H1 (cell line): ENCODE measurements around the gene LDAH. TPM values are rescaled to one million over a fixed set of nuclear protein-coding genes. Genes with fewer than 3 reads are reported as not detected.

ENCODE experiments used
- CTCF ChIA-PET: fragments of 300-600 bp; sonication (Branson Sonifier 250); formaldehyde crosslinking; loops from one replicate; lab custom pipeline; 2021; ENCODE audit not compliant: partially characterized antibody; lab: Charles Lee
- POLR2A ChIA-PET: fragments of 300-600 bp; sonication (Branson Sonifier 250); formaldehyde crosslinking; loops from one replicate; lab custom pipeline; 2021; ENCODE audit warnings: inconsistent platforms; ENCODE audit not compliant: partially characterized antibody; lab: Charles Lee
- DNase-seq, 2 experiments: peaks; one replicate each; pipeline versions ENCODE4 v3.0.0 to v3.0.0-alpha.2; 2010 to 2022; ENCODE audit warnings: low spot score in 2 of 2, low read depth in 1 of 2, mixed read lengths in 1 of 2
- FAIRE-seq: peaks from 2 replicates; lab custom pipeline; 2011; peaks lifted over from hg19 to GRCh38; lab: Jason Lieb, UNC
- H2AFZ ChIP-seq: 2 replicates; pipeline ENCODE4 v1.8.1; 2012; ENCODE audit warnings: low read length, inconsistent platforms
- H2AK5ac ChIP-seq: 2 replicates; pipeline ENCODE4 v1.6.1; 2013; ENCODE audit warnings: low read depth, low read length
- H2BK120ac ChIP-seq: replicated peaks from 2 replicates; pipeline ENCODE3; 2013; ENCODE audit warnings: low read depth, low read length, inconsistent platforms
- H2BK12ac ChIP-seq: 2 replicates; pipeline ENCODE4 v1.6.1; 2013; ENCODE audit warnings: low read depth, low read length
- H2BK15ac ChIP-seq: 2 replicates; pipeline ENCODE4 v1.6.1; 2013; ENCODE audit warnings: low read length
- H2BK20ac ChIP-seq: 2 replicates; pipeline ENCODE4 v1.6.1; 2013; ENCODE audit warnings: low read length
- H2BK5ac ChIP-seq: 2 replicates; pipeline ENCODE4 v1.6.1; 2013; ENCODE audit warnings: low read depth, low read length
- H3K14ac ChIP-seq: 2 replicates; pipeline ENCODE4 v1.6.1; 2013; ENCODE audit warnings: inconsistent platforms; ENCODE audit not compliant: insufficient read length
- H3K18ac ChIP-seq: 2 replicates; pipeline ENCODE4 v1.6.1; 2013; ENCODE audit warnings: low read length; ENCODE audit errors: extremely low read depth
- H3K23ac ChIP-seq: 2 replicates; pipeline ENCODE4 v1.6.1; 2013; ENCODE audit warnings: inconsistent platforms; ENCODE audit not compliant: insufficient read length
- H3K23me2 ChIP-seq: 2 replicates; pipeline ENCODE4 v1.6.1; 2013; ENCODE audit warnings: low read depth, low read length
- H3K27ac ChIP-seq: 2 replicates; pipeline ENCODE4 v1.6.1; 2011; ENCODE audit warnings: low read depth, low read length, inconsistent platforms
- H3K27me3 ChIP-seq, 4 experiments: replicated peaks in 1 of 4; 1 replicate in 1 of 4; 2 replicates in 3 of 4; pipeline versions ENCODE4 v1.6.1 to v1.8.1; 2011 to 2013; ENCODE audit warnings: low read length in 3 of 4, mild to moderate bottlenecking in 3 of 4, inconsistent platforms in 2 of 4, mixed read lengths in 2 of 4, moderate library complexity in 1 of 4; ENCODE audit not compliant: control insufficient read depth in 3 of 4, insufficient read depth in 3 of 4; ENCODE audit errors: extremely low read depth in 1 of 4
- H3K36me3 ChIP-seq, 4 experiments: 2 replicates each; pipeline versions ENCODE4 v1.6.1 to v1.8.1; 2011 to 2013; ENCODE audit warnings: mild to moderate bottlenecking in 4 of 4, low read length in 3 of 4, moderate library complexity in 2 of 4, control low read depth in 1 of 4, inconsistent platforms in 1 of 4; ENCODE audit not compliant: insufficient read depth in 4 of 4, control insufficient read depth in 2 of 4
- H3K4ac ChIP-seq: replicated peaks from 2 replicates; pipeline ENCODE3; 2013; ENCODE audit warnings: low read length, low read depth, mixed read lengths, inconsistent platforms; ENCODE audit not compliant: insufficient read length
- H3K4me1 ChIP-seq, 4 experiments: replicated peaks in 1 of 4; 1 replicate in 1 of 4; 2 replicates in 3 of 4; pipeline versions ENCODE4 v1.6.1 to v1.8.1; 2011 to 2013; ENCODE audit warnings: low read length in 3 of 4, inconsistent platforms in 2 of 4, mixed read lengths in 1 of 4; ENCODE audit not compliant: insufficient read depth in 4 of 4, control insufficient read depth in 3 of 4
- H3K4me2 ChIP-seq, 2 experiments: 2 replicates each; pipeline versions ENCODE4 v1.6.1 to v1.8.1; 2011 to 2013; ENCODE audit warnings: low read depth in 2 of 2, low read length in 2 of 2, control low read depth in 1 of 2, inconsistent platforms in 1 of 2, mild to moderate bottlenecking in 1 of 2; ENCODE audit not compliant: insufficient read depth in 1 of 2
- H3K4me3 ChIP-seq, 4 experiments: fragments of 200-600, 300-600 bp in 1 of 4; sonication (generic), shearing (Covaris generic), sonication (Bioruptor Twin) in 1 of 4; 2 replicates each; pipeline versions ENCODE4 v1.5.1 to v1.8.1; 2011 to 2016; ENCODE audit warnings: low read length in 4 of 4, low read depth in 3 of 4, control low read depth in 2 of 4, inconsistent platforms in 2 of 4, mild to moderate bottlenecking in 2 of 4, mixed read lengths in 1 of 4, moderate library complexity in 1 of 4; ENCODE audit not compliant: insufficient read depth in 2 of 4; ENCODE audit errors: extremely low read depth in 1 of 4
- H3K56ac ChIP-seq: replicated peaks from 2 replicates; pipeline ENCODE3; 2013; ENCODE audit warnings: low read depth, mild to moderate bottlenecking, mixed read lengths, low read length, inconsistent platforms; ENCODE audit not compliant: insufficient read length
- H3K79me1 ChIP-seq: 2 replicates; pipeline ENCODE4 v1.6.1; 2013; ENCODE audit warnings: low read depth, low read length, control low read depth
- H3K79me2 ChIP-seq, 2 experiments: 2 replicates each; pipeline versions ENCODE4 v1.6.1 to v1.8.1; 2012 to 2013; ENCODE audit warnings: low read length in 2 of 2, mild to moderate bottlenecking in 2 of 2, inconsistent platforms in 1 of 2; ENCODE audit not compliant: insufficient read depth in 2 of 2, control insufficient read depth in 1 of 2
- H3K9ac ChIP-seq, 4 experiments: replicated peaks in 1 of 4; 1 replicate in 1 of 4; 2 replicates in 3 of 4; pipeline versions ENCODE4 v1.6.1 to v1.8.1; 2011 to 2013; ENCODE audit warnings: low read depth in 3 of 4, low read length in 3 of 4, control low read depth in 2 of 4, mild to moderate bottlenecking in 2 of 4, moderate library complexity in 2 of 4, inconsistent platforms in 1 of 4; ENCODE audit errors: extremely low read depth in 1 of 4
- H3K9me3 ChIP-seq, 2 experiments: 2 replicates each; pipeline versions ENCODE4 v1.6.1 to v1.8.1; 2012 to 2013; ENCODE audit warnings: mild to moderate bottlenecking in 2 of 2, moderate library complexity in 2 of 2, control low read depth in 1 of 2, inconsistent platforms in 1 of 2, low read depth in 1 of 2, low read length in 1 of 2, mixed read lengths in 1 of 2; ENCODE audit not compliant: insufficient read depth in 2 of 2
- H4K20me1 ChIP-seq, 2 experiments: replicated peaks in 1 of 2; 2 replicates each; pipeline versions ENCODE3 to v1.8.1; 2011 to 2013; ENCODE audit warnings: inconsistent platforms in 2 of 2, low read length in 2 of 2, mild to moderate bottlenecking in 1 of 2; ENCODE audit not compliant: insufficient read depth in 2 of 2, control insufficient read depth in 1 of 2
- H4K5ac ChIP-seq: 2 replicates; pipeline ENCODE4 v1.6.1; 2013; ENCODE audit warnings: low read length, low read depth, mixed read lengths, inconsistent platforms; ENCODE audit not compliant: insufficient read length
- H4K8ac ChIP-seq: 2 replicates; pipeline ENCODE4 v1.8.0; 2013; ENCODE audit warnings: mild to moderate bottlenecking, moderate library complexity, low read length, inconsistent platforms; ENCODE audit not compliant: insufficient read depth; ENCODE audit errors: extremely low read depth
- H4K91ac ChIP-seq: replicated peaks from 2 replicates; pipeline ENCODE3; 2013; ENCODE audit warnings: low read length, mixed read lengths, inconsistent platforms; ENCODE audit not compliant: insufficient read length
- CTCF ChIP-seq, 3 experiments: IDR thresholded peaks; 1 replicate in 2 of 3; 2 replicates in 1 of 3; pipeline versions ENCODE4 v1.5.1 to v1.6.1; 2011; ENCODE audit warnings: low read length in 3 of 3, mild to moderate bottlenecking in 3 of 3, inconsistent platforms in 2 of 3, low read depth in 1 of 3, moderate library complexity in 1 of 3; ENCODE audit not compliant: insufficient read depth in 1 of 3; ENCODE audit errors: control extremely low read depth in 1 of 3
- JUN ChIP-seq: IDR thresholded peaks from 2 replicates; pipeline ENCODE4 v1.6.1; 2011; ENCODE audit warnings: low read depth, mild to moderate bottlenecking, improper control_type of control experiment, low read length
- JUND ChIP-seq: IDR thresholded peaks from 2 replicates; pipeline ENCODE4 v1.6.1; 2011; ENCODE audit warnings: mild to moderate bottlenecking, improper control_type of control experiment, low read length
- MAFK ChIP-seq: IDR thresholded peaks from 2 replicates; pipeline ENCODE4 v1.6.1; 2012; ENCODE audit warnings: low read depth, mild to moderate bottlenecking, improper control_type of control experiment, low read length
- NRF1 ChIP-seq: IDR thresholded peaks from 2 replicates; pipeline ENCODE4 v1.6.1; 2011; ENCODE audit warnings: mild to moderate bottlenecking, low read depth, low read length, improper control_type of control experiment
- RAD21 ChIP-seq, 2 experiments: IDR thresholded peaks in 1 of 2; conservative IDR thresholded peaks in 1 of 2; 2 replicates each; pipeline ENCODE4 v1.6.1; 2011; ENCODE audit warnings: low read depth in 2 of 2, low read length in 2 of 2, improper control_type of control experiment in 1 of 2, inconsistent platforms in 1 of 2, mild to moderate bottlenecking in 1 of 2, moderate library complexity in 1 of 2
- RFX5 ChIP-seq: IDR thresholded peaks from 2 replicates; pipeline ENCODE4 v1.6.1; 2011; ENCODE audit warnings: low read depth, low read length, improper control_type of control experiment, borderline replicate concordance
- YY1 ChIP-seq: IDR thresholded peaks from 2 replicates; pipeline ENCODE4 v1.6.1; 2011; ENCODE audit warnings: low read depth, mild to moderate bottlenecking, low read length
- WGBS, 2 experiments: shearing (Covaris generic) in 1 of 2; methylation state at CpG; one replicate each; pipeline versions ENCODE4 v1.1.6 to v1.1.7; 2013 to 2015; ENCODE audit warnings: low lambda C conversion rate in 2 of 2, mixed read lengths in 2 of 2, inconsistent platforms in 1 of 2, low coverage in 1 of 2, missing lambda C conversion rate in 1 of 2; ENCODE audit not compliant: insufficient replicate concordance in 2 of 2, insufficient coverage in 1 of 2, insufficient read length in 1 of 2; ENCODE audit errors: extremely low coverage in 1 of 2, missing lambda C conversion rate in 1 of 2; 5-methylcytosine and 5-hydroxymethylcytosine counted together
- polyA plus RNA-seq, 7 experiments: library from polyadenylated mRNA; depleted of rRNA in 3 of 7; stranded (reverse) in 5 of 7; unstranded in 2 of 7; fragments of >200 nt in 5 of 7; fragments of 200-250 nt in 2 of 7; gene quantifications; 1 replicate in 5 of 7; 2 replicates in 1 of 7; 4 replicates in 1 of 7; pipeline versions ENCODE4 v1.2.1 to v1.2.3, GENCODE V29; 2011 to 2013; ENCODE audit warnings: missing spikeins in 2 of 7, mixed read lengths in 2 of 7
- total RNA-seq: library from RNA; stranded (reverse); fragmentation: NEBNext Ultra II Directional; extraction: Animal tissue kit (Norgen Biotek cat#: 25700); gene quantifications from 2 replicates; pipeline ENCODE4 v1.2.1, GENCODE V29; 2021

The LDAH gene
- total and polyA plus RNA-seq, 2 of the 8 experiments (the other 6 are each of a cell fraction or from before 2014, with no cell fraction given) = 10.9 to 26.3 TPM

DNA sequence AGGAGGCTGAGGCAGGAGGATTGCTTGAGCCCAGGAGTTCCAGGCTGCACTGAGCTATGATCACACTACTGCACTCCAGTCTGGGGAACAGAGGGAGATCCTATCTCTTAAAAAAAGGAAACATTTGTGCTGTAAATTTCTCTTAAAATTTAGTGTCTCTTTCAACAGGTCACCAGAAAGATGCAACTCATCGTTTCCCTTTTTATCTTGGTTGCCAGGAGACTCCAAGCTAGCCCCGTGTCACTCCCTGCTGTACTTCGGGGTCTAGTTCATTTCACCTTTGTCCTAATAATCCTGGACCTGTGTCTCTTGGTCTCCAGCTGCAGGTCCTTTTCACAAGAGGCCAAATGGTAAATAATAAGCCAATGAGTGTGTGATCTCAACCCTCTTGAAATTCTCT lies 179.1 kb downstream of the LDAH start:
- WGBS, 2 experiments = 94% methylated on average over 3 of the region's 3 CpGs; no CpG with 5 or more reads in 1 of the 2 experiments
- Histone ChIP-seq H2AK5ac (no peak overlapping the region), H3K79me2 (no peaks in the 10 kb centered on the region), H3K9ac (no peak overlapping the region), H3K18ac (no peak overlapping the region), H2BK20ac (no peak overlapping the region), H2BK5ac (no peak overlapping the region), H3K9me3 (no peaks in the 10 kb centered on the region), H2BK120ac (no peak overlapping the region), H2BK15ac (no peak overlapping the region), H3K4ac (no peak overlapping the region), H3K4me2 (no peak overlapping the region), H3K4me1 (peaks cover 0 to 3% (median 0%) of the 10 kb centered on the region in 4 experiments; a peak in 3 of 7 replicates), H3K36me3 (no peaks in the 10 kb centered on the region), H3K23me2 (no peaks in the 10 kb centered on the region), H4K5ac (no peak overlapping the region), H3K27me3 (no peaks in the 10 kb centered on the region), H2BK12ac (no peak overlapping the region), H4K8ac (no peak overlapping the region), H3K23ac (no peak overlapping the region), H4K91ac (no peak overlapping the region), H3K56ac (no peak overlapping the region), H3K4me3 (no peak overlapping the region), H4K20me1 (peaks cover 0 to 3% of the 10 kb centered on the region in 2 experiments), H3K79me1 (no peaks in the 10 kb centered on the region; the same call in 1 of the 2 replicates), H3K14ac (no peak overlapping the region), H2AFZ (no peak overlapping the region), H3K27ac (no peak overlapping the region)
- no peak for TF ChIP-seq MAFK
- no peak for TF ChIP-seq JUN
- TF ChIP-seq RAD21 (IDR thresholded peaks at IDR 0.05 in 1 of 2, conservative IDR thresholded peaks at IDR 0.05 in 1 of 2; ENCODE audit: low read depth in 2 of 2, low read length in 2 of 2) = no peak
- no peak for TF ChIP-seq YY1
- TF ChIP-seq JUND = no peak
- no peak for TF ChIP-seq NRF1
- no peak for TF ChIP-seq CTCF (IDR thresholded peaks at IDR 0.05; ENCODE audit: control extremely low read depth in 1 of 3, insufficient read depth in 1 of 3, low read depth in 1 of 3, low read length in 3 of 3)
- no peak for TF ChIP-seq RFX5
- CTCF ChIA-PET = interaction anchor here (0.6 to 17.7 kb wide), 27 partner anchors 8 to 317 kb away, joined by 3 to 367 read pairs (median 10); partner anchors contain the start of genes HS1BP3 and RHOB
- POLR2A ChIA-PET = interaction anchor here (2.1 kb wide), 1 partner anchor 197 kb away, joined by 11 read pairs; the partner anchor contains the start of gene RHOB
- FAIRE-seq = no peak
- DNase-seq = no peak
